KG1 (cell line): ENCODE data around the gene HCN2.

Experiments
- DNase-seq: peaks from one replicate; lab custom pipeline; 2025; lab: John Stamatoyannopoulos, UW

The HCN2 gene

DNA sequence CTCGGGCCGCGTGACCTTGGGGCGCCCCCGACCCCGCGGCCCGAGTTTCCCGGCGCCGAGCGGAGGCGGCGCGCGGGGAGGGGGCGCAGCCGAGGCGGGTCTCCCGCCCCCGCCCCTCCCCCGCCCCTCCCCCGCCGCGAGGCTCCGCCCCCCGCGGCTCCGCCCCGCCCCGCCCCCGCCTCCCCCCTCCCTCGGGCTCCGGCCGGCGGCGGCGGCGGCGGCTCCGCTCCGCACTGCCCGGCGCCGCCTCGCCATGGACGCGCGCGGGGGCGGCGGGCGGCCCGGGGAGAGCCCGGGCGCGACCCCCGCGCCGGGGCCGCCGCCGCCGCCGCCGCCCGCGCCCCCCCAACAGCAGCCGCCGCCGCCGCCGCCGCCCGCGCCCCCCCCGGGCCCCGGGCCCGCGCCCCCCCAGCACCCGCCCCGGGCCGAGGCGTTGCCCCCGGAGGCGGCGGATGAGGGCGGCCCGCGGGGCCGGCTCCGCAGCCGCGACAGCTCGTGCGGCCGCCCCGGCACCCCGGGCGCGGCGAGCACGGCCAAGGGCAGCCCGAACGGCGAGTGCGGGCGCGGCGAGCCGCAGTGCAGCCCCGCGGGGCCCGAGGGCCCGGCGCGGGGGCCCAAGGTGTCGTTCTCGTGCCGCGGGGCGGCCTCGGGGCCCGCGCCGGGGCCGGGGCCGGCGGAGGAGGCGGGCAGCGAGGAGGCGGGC, at the start of gene HCN2:
HCN2 (plus strand) TSS at position 189 of the 703 bp plus-strand sequence; CDS start at position 254, 65 bp downstream.
- DNase-seq, result no peak

DNA sequence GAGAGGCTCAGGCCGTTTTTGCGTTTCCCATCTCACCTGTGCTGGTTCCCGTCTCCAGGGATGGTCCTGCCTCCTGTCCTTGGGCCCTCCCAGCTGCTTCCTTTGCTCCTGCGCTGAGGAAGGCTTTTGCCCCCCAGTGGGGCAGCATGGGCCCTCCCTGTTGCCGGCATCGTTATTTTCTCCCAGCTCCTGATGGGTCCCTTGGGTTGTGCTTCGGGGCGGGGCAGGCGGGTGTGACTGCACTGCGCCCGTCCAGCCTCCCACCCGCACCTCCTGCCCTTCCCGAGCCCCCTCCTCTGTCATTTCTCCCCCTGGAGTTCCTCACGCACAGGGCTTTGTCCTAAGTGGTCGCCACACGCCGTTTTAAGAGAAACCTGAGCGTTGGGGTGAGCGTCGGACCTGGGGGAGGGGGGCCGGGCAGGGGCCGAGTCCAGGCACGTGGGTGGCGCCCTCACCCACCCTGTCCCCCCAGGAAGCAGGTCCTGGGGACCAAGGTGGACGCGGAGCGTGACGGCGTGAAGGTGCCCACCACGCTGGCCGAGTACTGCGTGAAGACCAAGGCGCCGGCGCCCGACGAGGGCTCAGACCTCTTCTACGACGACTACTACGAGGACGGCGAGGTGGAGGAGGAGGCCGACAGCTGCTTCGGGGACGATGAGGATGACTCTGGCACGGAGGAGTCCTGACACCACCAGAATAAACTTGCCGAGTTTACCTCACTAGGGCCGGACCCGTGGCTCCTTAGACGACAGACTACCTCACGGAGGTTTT, 48.6 kb upstream of the HCN2 start:
- no peak for DNase-seq

DNA sequence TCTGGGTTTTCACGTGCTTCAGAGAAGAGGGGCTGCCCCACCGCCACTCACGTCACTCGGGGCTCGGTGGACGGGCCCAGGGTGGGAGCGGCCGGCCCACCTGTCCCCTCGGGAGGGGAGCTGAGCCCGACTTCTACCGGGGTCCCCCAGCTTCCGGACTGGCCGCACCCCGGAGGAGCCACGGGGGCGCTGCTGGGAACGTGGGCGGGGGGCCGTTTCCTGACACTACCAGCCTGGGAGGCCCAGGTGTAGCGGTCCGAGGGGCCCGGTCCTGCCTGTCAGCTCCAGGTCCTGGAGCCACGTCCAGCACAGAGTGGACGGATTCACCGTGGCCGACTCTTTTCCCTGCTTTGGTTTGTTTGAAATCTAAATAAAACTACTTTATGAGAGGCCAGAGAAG, 48.0 kb upstream of the HCN2 start:
- no peak for DNase-seq

DNA sequence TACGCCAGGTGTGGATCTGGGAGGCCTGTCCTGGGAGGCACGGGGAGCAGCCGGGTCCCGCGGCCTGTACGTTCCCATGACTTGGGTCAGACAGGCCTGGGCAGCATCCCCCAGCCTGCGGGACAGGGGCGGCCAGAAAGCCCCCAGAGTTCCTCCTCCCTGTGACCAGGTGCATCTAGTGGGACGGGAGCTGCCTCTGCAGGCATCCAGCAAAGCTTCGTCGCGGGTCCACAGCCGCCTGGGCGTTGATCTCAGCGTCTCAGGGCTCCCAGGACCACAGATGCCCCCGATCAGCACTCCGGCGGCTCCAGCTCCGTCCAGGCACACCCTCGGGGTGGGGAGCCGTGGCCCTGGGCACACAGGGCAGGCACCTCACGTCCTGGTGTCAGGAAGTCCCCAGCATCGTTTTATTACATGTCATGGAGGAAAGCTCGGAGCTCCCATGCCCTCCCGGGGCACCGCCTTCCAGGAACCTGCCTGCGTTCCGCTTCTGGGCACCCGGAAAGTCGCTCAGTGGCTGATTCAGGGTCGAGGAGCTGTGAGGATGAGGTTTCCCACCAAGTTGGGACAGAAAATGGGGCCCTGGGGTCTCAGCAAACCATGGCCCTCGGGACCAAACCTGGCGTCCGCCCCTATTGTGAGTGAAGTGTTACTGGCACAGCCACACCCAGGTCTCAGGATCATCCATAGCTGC, 47.4 kb upstream of the HCN2 start:
- DNase-seq, result no peak

DNA sequence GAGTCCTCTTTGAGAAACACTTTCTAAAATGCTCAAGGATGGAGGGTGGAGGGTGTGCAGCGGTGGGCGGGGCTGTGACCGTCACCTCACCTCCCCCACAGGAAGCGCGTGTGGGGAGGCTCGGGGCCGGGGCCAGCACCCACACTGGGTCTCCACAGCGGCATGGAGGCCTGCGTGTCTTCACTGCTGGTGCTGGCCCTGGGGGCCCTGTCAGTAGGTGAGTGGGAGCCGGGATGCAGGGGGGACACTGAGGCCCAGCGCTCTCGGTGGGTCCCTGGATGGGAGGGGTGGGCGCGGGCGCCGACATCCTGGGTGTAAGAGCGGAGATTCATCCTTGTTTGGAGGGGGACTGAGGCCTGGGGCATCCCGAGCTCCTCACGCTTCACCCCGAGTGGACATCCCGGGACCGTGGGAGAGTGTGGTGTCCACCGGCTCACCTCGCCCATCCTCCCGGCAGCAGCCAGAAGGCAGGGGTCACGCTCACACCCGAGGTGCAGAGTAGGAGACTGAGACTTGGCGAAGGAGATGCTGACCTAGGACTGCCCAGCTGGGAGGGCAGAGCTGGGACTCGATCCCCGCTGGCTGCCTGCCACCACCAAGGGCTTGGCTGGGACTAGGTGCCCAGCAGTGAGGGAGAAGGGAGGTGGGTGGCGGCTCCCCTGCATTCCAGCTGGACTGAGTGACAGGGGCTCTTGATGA, 45.6 kb upstream of the HCN2 start, which contains the start of gene GZMM:
GZMM (plus strand) TSS at position 144 of the 699 bp plus-strand sequence; CDS start at position 163, 19 bp downstream.
- DNase-seq, result no peak

DNA sequence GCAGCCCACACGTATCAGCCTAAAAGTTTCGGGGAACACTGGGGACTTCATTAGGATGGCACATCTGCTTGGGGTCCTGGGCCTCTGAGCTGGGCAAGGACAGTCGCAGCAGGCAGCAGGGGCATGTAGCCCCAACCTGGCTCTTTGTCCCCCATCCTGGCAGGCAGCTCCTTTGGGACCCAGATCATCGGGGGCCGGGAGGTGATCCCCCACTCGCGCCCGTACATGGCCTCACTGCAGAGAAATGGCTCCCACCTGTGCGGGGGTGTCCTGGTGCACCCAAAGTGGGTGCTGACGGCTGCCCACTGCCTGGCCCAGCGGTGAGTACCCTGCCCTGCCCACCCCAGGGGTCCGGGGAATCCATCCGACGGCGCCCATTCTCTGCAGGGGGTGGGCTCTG, 42.6 kb upstream of the HCN2 start:
- no peak for DNase-seq

DNA sequence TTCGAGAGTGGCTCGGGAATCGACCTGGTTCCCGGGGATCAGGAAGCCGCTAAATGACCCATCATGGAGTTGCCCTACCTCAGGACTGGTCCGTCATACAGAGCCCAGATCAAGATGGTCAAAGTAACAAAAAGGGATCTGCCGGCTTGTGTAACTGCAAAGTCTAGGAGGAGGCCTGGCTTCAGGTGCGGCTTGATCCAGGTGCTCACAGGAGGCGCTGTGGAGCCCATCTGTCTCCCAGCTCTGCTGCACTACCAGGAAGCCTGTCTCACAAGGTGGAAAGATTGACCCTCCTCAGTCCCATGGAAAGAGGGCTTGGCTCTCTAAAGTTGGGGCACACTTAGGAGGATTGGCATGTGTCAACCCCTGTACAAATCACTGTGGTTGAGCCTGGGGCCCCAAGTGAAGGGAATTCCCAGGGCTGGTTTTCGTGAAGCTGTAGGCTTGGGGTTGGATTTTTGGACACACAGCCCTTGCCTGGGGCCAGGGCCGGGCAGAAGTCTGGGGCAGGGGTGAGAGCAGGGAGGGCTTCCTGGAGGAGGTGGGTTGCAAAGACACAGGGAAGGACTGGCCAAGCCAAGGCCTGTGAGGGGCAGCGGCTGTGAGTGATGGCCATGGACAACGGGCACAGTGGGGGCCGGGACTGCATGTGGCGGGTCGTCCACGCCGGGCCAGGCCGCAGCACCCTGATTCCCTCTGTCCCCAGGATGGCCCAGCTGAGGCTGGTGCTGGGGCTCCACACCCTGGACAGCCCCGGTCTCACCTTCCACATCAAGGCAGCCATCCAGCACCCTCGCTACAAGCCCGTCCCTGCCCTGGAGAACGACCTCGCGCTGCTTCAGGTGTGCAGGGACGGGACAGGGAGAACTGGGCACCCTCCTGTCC, 41.6 kb upstream of the HCN2 start:
- DNase-seq, result no peak

DNA sequence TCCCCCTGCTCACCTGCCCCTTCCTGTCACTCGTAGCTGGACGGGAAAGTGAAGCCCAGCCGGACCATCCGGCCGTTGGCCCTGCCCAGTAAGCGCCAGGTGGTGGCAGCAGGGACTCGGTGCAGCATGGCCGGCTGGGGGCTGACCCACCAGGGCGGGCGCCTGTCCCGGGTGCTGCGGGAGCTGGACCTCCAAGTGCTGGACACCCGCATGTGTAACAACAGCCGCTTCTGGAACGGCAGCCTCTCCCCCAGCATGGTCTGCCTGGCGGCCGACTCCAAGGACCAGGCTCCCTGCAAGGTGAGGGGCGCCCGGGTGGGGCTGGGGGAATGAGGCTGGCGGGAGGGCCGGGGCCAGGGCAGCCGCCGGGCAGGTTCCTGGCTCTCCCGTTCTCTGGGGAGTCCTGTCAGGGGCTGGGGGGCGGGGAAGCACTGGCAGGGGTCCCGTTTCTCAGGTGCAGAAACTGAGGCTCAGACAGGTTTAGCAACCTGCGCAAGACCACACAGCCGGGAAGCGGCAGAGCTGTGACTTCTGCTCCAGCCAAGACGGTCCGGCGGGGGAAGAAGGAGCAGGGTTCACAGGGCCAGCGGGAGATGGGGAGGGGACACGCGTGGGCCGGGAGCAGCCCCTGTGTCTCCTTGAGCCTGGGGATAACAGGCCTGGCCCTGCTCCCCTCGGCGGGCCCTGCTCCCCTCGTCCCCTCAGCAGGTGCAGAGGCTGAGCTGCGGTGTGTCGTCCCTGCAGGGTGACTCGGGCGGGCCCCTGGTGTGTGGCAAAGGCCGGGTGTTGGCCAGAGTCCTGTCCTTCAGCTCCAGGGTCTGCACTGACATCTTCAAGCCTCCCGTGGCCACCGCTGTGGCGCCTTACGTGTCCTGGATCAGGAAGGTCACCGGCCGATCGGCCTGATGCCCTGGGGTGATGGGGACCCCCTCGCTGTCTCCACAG, 40.5 kb upstream of the HCN2 start:
- no peak for DNase-seq

DNA sequence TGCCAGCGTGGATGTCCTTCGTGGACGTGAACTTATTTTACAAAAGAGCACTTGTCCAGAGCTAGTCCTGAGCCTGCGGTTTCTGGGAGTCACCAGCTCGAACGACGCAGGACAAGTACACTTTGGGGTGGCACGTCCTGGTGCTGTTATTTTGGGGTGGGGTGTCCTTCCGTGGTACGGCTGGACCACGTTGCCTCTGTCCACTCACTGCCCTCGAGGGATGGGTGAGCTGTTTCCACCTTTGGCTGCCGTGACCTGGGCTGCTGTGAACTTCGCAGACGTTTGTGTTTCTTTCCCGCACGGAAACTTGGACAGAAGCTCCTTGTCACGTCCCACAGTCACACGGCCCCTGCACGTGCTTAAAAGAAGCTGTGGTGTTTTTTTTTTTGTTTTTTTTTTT, 34.9 kb upstream of the HCN2 start:
- DNase-seq, result no peak

DNA sequence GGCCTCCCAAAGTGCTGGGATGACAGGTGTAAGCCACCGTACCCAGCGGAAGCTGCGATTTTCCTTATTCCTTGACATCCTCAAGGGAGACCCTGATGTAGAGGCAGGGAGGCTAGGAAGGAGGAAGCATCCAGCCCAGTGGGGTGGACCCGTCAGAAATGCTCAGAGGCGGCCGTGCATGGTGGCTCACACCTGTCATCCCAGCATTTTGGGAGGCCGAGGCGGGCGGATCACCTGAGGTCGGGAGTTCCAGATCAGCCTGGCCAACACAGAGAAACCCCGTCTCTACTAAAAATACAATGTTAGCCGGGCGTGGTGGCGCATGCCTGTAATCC, 34.2 kb upstream of the HCN2 start:
- DNase-seq, result no peak

DNA sequence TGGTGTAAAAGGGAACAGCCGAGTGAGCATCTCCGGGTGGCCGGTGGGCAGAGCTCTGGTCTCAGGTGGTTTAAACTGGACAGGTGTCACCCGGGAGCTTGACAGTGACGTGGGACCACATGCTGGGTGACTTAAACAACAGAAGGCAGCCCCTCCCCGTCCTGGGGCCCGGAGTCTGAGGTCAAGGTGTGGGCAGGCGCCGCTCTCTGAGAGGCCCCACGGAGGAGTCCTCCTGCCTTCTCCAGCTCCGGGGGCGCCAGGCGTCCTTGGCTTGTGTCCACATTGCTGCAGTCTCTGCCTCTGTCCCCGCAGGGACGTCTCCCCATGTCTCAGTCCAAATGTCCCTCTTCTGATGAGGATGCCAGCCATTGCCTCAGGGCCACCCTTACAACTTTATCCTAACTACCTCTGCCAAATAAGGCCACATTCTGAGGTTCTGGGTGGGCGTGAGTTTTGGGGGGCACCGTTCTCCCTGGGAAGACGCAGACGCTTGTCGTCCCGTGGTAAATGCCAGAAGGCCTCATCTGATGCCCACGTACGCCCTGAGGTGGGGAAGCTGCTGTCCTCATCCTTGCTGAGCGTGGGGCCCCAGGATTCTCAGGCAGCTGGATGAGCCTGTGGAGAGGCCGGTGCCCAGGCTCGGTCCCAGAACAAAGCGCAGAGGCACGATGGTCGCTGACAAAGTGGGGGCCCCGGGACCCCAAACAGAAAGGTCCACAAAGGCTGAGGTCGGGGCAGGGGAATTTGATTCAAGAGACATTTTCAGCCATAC, 32.9 kb upstream of the HCN2 start:
- DNase-seq, result no peak

DNA sequence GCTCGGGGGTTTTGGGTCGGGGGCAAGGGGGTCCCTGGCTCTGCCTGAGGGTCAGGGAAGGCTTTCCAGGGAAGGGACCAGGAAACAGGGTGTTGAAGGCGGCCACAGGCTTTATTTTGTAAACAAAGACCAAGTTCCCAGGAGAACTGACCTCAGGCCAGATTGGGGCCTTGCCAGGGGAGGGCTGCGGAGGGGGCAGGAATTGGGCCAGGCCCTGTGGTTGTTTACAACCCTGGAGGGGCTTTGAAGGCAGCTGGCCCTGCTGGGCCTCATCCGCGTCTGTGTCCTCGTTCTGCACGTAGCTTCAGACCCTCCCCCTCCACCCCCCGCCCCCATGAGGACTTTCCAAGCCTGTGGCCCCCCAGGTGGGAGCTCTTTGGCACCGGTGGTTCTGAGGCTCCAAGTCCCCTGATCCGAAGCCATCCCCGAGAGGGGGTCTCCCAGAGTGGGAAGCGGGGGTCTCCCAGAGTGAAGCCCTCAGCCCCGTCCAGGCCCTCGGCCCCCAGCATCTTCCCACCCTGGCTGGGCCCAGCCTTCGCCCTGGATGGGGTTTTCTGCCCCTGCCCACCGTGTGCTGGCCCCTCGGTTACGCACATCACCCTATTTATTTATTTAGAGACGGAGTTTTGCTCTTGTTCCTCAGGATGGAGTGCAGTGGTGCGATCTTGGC, 30.8 kb upstream of the HCN2 start:
- no peak for DNase-seq

DNA sequence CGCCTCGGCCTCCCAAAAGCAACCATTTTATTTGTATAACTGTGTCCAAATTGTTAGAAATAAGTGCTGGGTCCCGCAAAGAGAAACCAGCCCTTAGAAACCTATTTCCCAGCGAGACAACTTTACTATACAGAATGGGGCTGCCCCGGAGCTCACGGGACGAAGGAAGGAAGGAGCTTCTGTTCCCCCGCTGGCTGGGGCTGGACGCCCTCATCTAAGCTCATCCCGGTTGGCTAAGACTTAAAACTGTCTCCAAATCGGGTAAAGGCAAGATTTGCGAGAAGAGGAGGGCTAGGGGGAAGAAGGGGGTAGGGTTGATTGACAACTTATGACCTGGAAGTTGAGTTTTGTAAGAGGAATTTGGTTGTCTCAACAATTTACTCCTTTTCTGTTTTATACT, 29.6 kb upstream of the HCN2 start:
- no peak for DNase-seq

DNA sequence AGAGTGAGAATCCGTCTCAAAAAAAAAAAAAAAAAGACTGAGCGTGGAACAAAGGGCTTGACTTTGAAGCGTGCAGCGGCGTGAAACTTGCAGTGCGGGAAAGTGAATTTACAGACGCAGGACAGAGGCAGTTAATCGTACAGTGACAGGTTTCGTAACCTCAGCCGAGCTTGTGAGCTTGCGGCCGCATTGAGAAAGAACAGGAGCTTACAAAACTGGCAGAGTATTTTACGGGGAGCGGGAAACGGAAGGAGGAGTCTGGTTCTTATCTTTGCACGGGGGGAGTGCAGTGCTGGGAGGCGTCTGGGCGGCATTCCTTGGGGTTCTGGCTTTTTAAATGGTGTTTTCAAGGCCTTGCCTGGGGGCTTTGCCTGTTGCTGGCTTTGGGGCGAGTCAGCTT, 23.3 kb upstream of the HCN2 start:
- DNase-seq, result no peak

DNA sequence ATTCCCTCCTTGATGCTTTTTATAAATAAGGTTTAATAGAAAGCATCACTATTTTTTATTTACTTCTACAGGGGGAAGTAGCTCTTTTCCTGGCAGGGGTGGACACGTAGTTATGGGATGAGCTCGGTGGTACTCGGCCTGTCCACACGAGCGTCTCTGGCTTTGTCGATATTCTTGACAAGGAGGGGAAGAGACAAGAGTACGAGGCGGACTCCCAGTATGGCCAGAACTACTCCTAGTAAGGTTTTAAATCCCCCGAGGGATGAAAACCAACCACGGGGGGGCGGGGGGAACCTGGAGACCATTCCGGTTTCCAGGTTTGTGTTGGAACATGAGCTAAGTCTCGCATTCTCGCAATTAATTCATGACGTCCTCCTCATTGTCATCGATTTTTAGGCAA, 22.8 kb upstream of the HCN2 start:
- DNase-seq, result no peak

DNA sequence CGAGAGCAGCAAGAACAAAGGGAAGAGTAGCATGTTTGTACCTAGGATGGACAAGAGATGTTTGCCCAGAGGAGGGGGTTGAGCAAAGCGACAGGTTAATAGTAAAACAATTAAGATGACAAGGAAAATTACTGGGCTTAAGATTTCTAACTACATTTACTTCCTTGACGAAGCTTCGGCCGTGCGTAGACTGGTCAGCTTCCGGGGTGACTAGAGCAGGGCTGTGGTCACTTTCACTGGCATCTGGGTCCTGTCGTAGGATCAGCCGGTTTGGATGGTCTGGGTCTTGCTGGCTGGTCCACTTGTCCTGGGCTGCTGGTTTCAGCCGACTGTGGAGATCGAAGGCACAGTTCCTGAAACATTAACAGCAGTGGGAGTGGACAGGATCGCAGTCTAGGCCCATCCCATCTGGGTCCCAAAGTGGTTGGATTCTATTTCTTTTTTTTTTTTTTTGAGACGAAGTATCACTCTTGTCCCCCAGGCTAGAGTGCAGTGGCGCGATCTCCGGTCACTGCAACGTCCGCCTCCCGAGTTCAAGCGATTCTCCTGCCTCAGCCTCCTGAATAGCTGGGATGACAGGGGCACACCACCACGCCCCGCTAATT, 22.3 kb upstream of the HCN2 start:
- no peak for DNase-seq

DNA sequence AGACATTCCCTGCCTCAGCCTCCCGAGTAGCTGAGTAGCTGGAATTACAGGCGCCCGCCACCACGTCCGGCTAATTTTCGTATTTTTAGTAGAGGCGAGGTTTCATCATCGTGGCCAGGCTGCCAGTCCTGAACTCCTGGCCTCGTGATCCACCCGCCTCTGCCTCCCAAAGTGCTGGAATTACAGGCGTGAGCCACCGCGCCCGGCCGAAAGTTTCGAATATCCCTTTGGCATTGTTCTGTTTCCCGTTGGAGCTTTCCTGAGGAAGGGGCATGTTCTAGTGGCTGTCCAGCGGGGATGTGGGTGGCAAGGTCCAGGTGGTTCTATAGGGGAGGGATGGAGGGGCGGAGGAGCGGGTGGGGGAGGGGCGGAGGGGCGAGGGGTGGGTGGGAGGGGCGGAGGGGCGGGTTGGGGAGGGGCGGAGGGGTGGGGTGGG, 19.4 kb upstream of the HCN2 start:
- no peak for DNase-seq

DNA sequence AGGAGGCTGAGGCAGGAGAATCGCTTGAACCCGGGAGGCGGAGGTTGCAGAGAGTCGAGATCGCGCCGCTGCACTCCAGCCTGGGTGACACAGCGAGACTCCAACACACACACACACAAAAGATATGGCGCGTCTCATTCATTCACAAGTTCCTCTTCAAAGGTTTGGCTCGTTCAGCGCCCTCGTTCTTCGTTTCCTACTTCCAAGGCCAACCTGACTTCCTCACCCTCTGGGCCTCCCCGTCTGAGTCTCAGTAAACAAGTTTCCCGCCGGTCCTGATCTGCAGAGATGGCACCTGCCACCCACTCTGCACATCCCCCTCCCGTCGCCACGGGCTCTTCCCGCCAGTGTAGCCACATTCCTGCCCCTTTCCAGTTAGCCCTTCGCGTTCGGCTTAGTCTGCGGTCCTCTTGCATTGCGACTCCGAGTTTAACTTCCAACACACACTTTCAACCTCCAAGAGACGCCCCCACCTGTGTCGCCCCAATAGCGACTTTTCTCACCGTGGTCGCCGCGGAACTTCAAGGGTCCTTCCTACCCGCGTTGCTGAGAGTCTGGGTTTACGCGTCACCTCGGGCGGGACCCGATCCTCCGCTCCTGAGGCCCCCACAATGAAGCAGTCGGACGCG, 18.6 kb upstream of the HCN2 start:
- peak; percentile 71 for DNase-seq
